Measurements from ENCODE around the gene CCL5. TPM values are rescaled to one million over a fixed set of nuclear protein-coding genes. Genes with fewer than 3 reads are reported as not detected.

CCL5 gene
- polyA plus RNA-seq, 1 donor (not counting 4 experiments of a cell fraction or from before 2014, with no cell fraction given): 0.46 TPM

- Histone ChIP-seq H3K79me2 (ENCODE audit: control insufficient read depth, insufficient read depth, low read length) (no peaks in the 10 kb centered on the region), H3K4me1 (ENCODE audit: control insufficient read depth, extremely low read depth, insufficient read depth, low read length) (no peaks in the 10 kb centered on the region), H3K27ac (ENCODE audit: control insufficient read depth, insufficient read depth, low read length) (no peak overlapping the region), H3K4me3 (ENCODE audit: control insufficient read depth in 2 of 3, extremely low read depth in 1 of 3, insufficient read depth in 2 of 3, low read depth in 1 of 3, low read length in 3 of 3) (no peak overlapping the region), H3K9me3 (ENCODE audit: control insufficient read depth, low read depth, low read length) (no peaks in the 10 kb centered on the region), H3K27me3 (ENCODE audit: control insufficient read depth, extremely low read depth, insufficient read depth, low read length) (no peaks in the 10 kb centered on the region), H3K9ac (ENCODE audit: control insufficient read depth, extremely low read depth, insufficient read depth, low read length) (no peak overlapping the region), H3K9me1 (ENCODE audit: control insufficient read depth, extremely low read depth, insufficient read depth, low read length) (no peaks in the 10 kb centered on the region), H4K20me1 (ENCODE audit: control insufficient read depth, extremely low read depth, insufficient read depth, low read length) (no peaks in the 10 kb centered on the region), H3K36me3 (ENCODE audit: control insufficient read depth in 2 of 2, extremely low read depth in 1 of 2, insufficient read depth in 2 of 2, low read length in 2 of 2) (peaks cover 26 to 36% of the 10 kb centered on the region in 2 experiments), H2AFZ (ENCODE audit: control insufficient read depth, low read length) (no peak overlapping the region), H3K4me2 (ENCODE audit: control insufficient read depth, extremely low read depth, insufficient read depth, low read depth, low read length) (no peak overlapping the region)
- DNase-seq (ENCODE audit: low read depth, low spot score) (no peak), FAIRE-seq (no peak)
- dilution Hi-C loops (cut with MboI; ENCODE audit: extremely low pct_ligation_motif_present, low sequenced_read_pairs): no loop called here
- TF ChIP-seq EZH2 (IDR thresholded peaks at IDR 0.05; ENCODE audit: low read length): no peak
- TF ChIP-seq CTCF (optimal IDR thresholded peaks at IDR 0.05 in 1 of 3, IDR thresholded peaks at IDR 0.05 in 1 of 3, conservative IDR thresholded peaks at IDR 0.05 in 1 of 3; ENCODE audit: extremely low read depth in 1 of 3, insufficient read depth in 2 of 3, low read length in 3 of 3): no peak
Observed at GRCh38 chr17:35842239-35842638, 37.9 kb downstream of the CCL5 start.

GRCh38 chr17:35841505-35841904, 38.7 kb downstream of the CCL5 start:
- H2AFZ ChIP-seq (ENCODE audit: control insufficient read depth, low read length): no peak overlapping the region
- no peak overlapping the region for H3K9ac ChIP-seq (ENCODE audit: control insufficient read depth, extremely low read depth, insufficient read depth, low read length)
- dilution Hi-C loops (cut with MboI; ENCODE audit: extremely low pct_ligation_motif_present, low sequenced_read_pairs): no loop called here
- H3K9me1 ChIP-seq (ENCODE audit: control insufficient read depth, extremely low read depth, insufficient read depth, low read length): no peaks in the 10 kb centered on the region
- H4K20me1 ChIP-seq (ENCODE audit: control insufficient read depth, extremely low read depth, insufficient read depth, low read length): no peaks in the 10 kb centered on the region
- no peaks in the 10 kb centered on the region for H3K27me3 ChIP-seq (ENCODE audit: control insufficient read depth, extremely low read depth, insufficient read depth, low read length)
- H3K4me1 ChIP-seq (ENCODE audit: control insufficient read depth, extremely low read depth, insufficient read depth, low read length): no peaks in the 10 kb centered on the region
- no peak overlapping the region for H3K27ac ChIP-seq (ENCODE audit: control insufficient read depth, insufficient read depth, low read length)
- TF ChIP-seq CTCF (optimal IDR thresholded peaks at IDR 0.05 in 1 of 3, IDR thresholded peaks at IDR 0.05 in 1 of 3, conservative IDR thresholded peaks at IDR 0.05 in 1 of 3; ENCODE audit: extremely low read depth in 1 of 3, insufficient read depth in 2 of 3, low read length in 3 of 3) (no peak), EZH2 (IDR thresholded peaks at IDR 0.05; ENCODE audit: low read length) (no peak)
- H3K36me3 ChIP-seq (ENCODE audit: control insufficient read depth in 2 of 2, extremely low read depth in 1 of 2, insufficient read depth in 2 of 2, low read length in 2 of 2): peaks cover 25 to 40% of the 10 kb centered on the region in 2 experiments
- no peaks in the 10 kb centered on the region for H3K9me3 ChIP-seq (ENCODE audit: control insufficient read depth, low read depth, low read length)
- no peaks in the 10 kb centered on the region for H3K79me2 ChIP-seq (ENCODE audit: control insufficient read depth, insufficient read depth, low read length)
- H3K4me3 ChIP-seq (ENCODE audit: control insufficient read depth in 2 of 3, extremely low read depth in 1 of 3, insufficient read depth in 2 of 3, low read depth in 1 of 3, low read length in 3 of 3): no peak overlapping the region
- DNase-seq (ENCODE audit: low read depth, low spot score) (no peak), FAIRE-seq (no peak)
- H3K4me2 ChIP-seq (ENCODE audit: control insufficient read depth, extremely low read depth, insufficient read depth, low read depth, low read length): no peak overlapping the region
